Suprapubic skin (tissue), 4 donors: Measurements from ENCODE around the gene TADA3. TPM values are rescaled to one million over a fixed set of nuclear protein-coding genes. Genes with fewer than 3 reads are reported as not detected.

Experiments used
- DNase-seq, 2 donors: peaks; one replicate each; pipeline ENCODE4 v3.0.0-alpha.2; 2019; ENCODE audit warnings: low spot score in 2 of 2
- H3K27ac ChIP-seq: fragments of 200-600 bp; sonication (generic); one replicate; pipeline ENCODE4 v1.5.1; 2019
- H3K27me3 ChIP-seq: fragments of 200-600 bp; sonication (generic); one replicate; pipeline ENCODE4 v1.5.1; 2019
- H3K36me3 ChIP-seq: fragments of 200-600 bp; sonication (generic); one replicate; pipeline ENCODE4 v1.5.1; 2019
- H3K4me1 ChIP-seq: fragments of 200-600 bp; sonication (generic); one replicate; pipeline ENCODE4 v1.5.1; 2019
- H3K4me3 ChIP-seq: fragments of 200-600 bp; sonication (generic); one replicate; pipeline ENCODE4 v1.5.1; 2019; ENCODE audit warnings: mild to moderate bottlenecking
- H3K9me3 ChIP-seq: fragments of 200-600 bp; sonication (generic); one replicate; pipeline ENCODE4 v1.5.1; 2019
- EP300 ChIP-seq: sonication (generic); formaldehyde crosslinking; IDR thresholded peaks from one replicate; pipeline ENCODE4 v1.6.1; 2017; ENCODE audit warnings: antibody characterized with exemption
- POLR2A ChIP-seq, 2 donors: fragments of 450-650 bp; IDR thresholded peaks; one replicate each; pipeline ENCODE4 v1.6.1; 2017; ENCODE audit warnings: antibody characterized with exemption in 2 of 2, mild to moderate bottlenecking in 2 of 2, moderate library complexity in 2 of 2
- POLR2AphosphoS5 ChIP-seq, 3 donors: sonication (generic); formaldehyde crosslinking; IDR thresholded peaks; one replicate each; pipeline ENCODE4 v1.6.1; 2017; ENCODE audit warnings: antibody characterized with exemption in 3 of 3
- WGBS: methylation state at CpG from one replicate; pipeline ENCODE4 v1.1.5; 2018; 5-methylcytosine and 5-hydroxymethylcytosine counted together
- total RNA-seq, 4 donors: library from RNA; depleted of rRNA; stranded (reverse); fragments of >200 nt; gene quantifications; one replicate each; pipeline ENCODE4 v1.1.0, GENCODE V29; 2016
- TF ChIP-seq, protein P1 (sequence below), 2 donors: fragments of 200-600 bp in 1 of 2; fragments of 450-650 bp in 1 of 2; sonication (generic) in 1 of 2; IDR thresholded peaks; one replicate each; pipeline ENCODE4 v1.5.1; 2016 to 2019; ENCODE audit warnings: antibody characterized with exemption in 2 of 2, mild to moderate bottlenecking in 1 of 2, moderate library complexity in 1 of 2

TADA3 gene
- total RNA-seq, 4 donors from 2014 or later, result 27.6 to 45.0 (median 38.8) TPM

DNA sequence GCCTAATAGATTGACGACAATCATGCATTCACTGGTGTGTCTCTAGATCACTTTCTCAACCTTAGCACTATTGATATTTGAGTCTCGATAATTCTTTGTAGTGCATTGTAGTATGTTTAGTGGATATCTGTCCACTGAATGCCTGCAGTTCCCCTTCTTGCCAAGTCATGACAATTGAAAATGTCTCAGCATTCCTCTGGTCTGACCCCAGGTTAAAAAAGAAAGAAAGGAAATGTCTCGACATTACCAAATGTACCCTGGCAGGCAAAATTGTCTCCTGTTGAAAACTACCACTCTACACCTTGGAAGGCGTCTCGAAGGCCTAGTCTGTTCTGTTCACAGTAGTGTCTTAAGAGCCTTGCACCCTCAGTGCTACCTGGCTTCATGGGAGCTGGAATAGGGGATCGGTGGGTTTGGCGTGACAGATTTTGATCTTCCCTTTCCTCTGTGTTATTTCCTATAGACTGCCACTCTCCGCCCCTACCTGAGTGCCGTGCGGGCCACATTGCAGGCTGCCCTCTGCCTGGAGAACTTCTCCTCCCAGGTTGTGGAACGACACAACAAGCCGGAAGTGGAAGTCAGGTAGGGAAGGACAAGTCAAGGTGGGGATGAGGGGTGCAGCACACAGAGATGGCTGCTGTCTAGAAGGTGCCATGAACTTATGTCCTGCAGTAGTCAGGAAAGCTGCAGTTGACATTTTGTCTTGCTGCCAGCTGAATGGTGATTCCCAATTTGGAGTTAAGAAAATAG, 5.1 kb upstream of the TADA3 start:
- Histone ChIP-seq H3K36me3 (peaks cover 52% of the 10 kb centered on the region), H3K27ac (no peak overlapping the region), H3K9me3 (no peaks in the 10 kb centered on the region), H3K4me3 (no peak overlapping the region), H3K4me1 (peaks cover 23% of the 10 kb centered on the region), H3K27me3 (no peaks in the 10 kb centered on the region)
- no peak for DNase-seq
- TF ChIP-seq POLR2A (IDR thresholded peaks at IDR 0.05) (no peak), POLR2AphosphoS5 (IDR thresholded peaks at IDR 0.05) (no peak), EP300 (no peak)
- TF ChIP-seq, protein P1, sequence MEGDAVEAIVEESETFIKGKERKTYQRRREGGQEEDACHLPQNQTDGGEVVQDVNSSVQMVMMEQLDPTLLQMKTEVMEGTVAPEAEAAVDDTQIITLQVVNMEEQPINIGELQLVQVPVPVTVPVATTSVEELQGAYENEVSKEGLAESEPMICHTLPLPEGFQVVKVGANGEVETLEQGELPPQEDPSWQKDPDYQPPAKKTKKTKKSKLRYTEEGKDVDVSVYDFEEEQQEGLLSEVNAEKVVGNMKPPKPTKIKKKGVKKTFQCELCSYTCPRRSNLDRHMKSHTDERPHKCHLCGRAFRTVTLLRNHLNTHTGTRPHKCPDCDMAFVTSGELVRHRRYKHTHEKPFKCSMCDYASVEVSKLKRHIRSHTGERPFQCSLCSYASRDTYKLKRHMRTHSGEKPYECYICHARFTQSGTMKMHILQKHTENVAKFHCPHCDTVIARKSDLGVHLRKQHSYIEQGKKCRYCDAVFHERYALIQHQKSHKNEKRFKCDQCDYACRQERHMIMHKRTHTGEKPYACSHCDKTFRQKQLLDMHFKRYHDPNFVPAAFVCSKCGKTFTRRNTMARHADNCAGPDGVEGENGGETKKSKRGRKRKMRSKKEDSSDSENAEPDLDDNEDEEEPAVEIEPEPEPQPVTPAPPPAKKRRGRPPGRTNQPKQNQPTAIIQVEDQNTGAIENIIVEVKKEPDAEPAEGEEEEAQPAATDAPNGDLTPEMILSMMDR (IDR thresholded peaks at IDR 0.05), result no peak
- WGBS, result 93% methylated on average over 12 of the region's 12 CpGs

DNA sequence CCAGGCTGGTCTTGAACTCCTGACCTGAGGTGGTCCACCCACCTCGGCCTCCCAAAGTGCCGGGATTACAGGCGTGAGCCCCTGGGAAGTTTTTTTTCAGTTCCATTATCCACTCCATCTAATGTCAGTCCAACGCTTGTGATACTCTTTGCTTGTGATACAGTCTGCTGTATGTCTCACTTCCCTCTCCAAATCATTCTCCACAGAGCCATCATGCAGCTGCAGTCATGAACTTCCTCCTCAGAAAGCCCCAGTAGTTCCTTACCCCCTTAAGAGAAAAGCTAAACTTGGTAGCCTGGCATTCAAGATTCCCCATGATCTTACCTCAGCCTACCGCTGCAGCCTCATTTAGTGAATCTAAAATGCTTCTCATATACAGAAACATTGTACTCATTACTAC, 2.9 kb upstream of the TADA3 start:
- 67% methylated on average over 5 of the region's 5 CpGs for WGBS
- Histone ChIP-seq H3K9me3 (no peaks in the 10 kb centered on the region), H3K27me3 (no peaks in the 10 kb centered on the region), H3K36me3 (peaks cover 32% of the 10 kb centered on the region), H3K27ac (no peak overlapping the region), H3K4me1 (peaks cover 28% of the 10 kb centered on the region), H3K4me3 (no peak overlapping the region)
- no peak for DNase-seq
- no peak for TF ChIP-seq POLR2A (IDR thresholded peaks at IDR 0.05)
- TF ChIP-seq POLR2AphosphoS5 (IDR thresholded peaks at IDR 0.05), result no peak
- no peak for TF ChIP-seq EP300
- TF ChIP-seq, protein P1 (IDR thresholded peaks at IDR 0.05), result no peak

DNA sequence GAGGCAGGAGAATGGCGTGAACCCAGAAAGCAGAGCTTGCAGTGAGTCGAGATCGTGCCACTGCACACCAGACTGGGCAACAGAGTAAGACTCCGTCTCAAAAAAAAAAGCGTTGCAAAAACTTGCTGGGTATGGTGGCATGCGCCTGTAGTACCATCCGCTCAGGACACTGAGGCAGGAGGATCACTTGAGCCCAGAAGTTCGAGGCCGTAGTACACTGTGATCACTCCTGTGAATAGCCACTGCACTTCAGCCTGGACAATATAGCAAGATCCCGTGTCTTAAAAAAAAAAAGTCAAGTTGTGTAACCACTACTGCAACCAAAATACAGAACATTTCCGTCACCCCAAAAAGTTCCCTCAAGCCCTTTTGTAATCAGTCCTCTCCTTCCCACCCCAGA, 2.1 kb upstream of the TADA3 start:
- Histone ChIP-seq H3K4me3 (no peak overlapping the region), H3K36me3 (peaks cover 30% of the 10 kb centered on the region), H3K4me1 (peaks cover 28% of the 10 kb centered on the region), H3K9me3 (no peaks in the 10 kb centered on the region), H3K27me3 (no peaks in the 10 kb centered on the region), H3K27ac (no peak overlapping the region)
- TF ChIP-seq POLR2AphosphoS5 (IDR thresholded peaks at IDR 0.05), result no peak
- no peak for TF ChIP-seq EP300
- no peak for TF ChIP-seq POLR2A (IDR thresholded peaks at IDR 0.05)
- TF ChIP-seq, protein P1 (IDR thresholded peaks at IDR 0.05), result no peak
- 93% methylated on average over 11 of the region's 11 CpGs for WGBS
- no peak for DNase-seq

DNA sequence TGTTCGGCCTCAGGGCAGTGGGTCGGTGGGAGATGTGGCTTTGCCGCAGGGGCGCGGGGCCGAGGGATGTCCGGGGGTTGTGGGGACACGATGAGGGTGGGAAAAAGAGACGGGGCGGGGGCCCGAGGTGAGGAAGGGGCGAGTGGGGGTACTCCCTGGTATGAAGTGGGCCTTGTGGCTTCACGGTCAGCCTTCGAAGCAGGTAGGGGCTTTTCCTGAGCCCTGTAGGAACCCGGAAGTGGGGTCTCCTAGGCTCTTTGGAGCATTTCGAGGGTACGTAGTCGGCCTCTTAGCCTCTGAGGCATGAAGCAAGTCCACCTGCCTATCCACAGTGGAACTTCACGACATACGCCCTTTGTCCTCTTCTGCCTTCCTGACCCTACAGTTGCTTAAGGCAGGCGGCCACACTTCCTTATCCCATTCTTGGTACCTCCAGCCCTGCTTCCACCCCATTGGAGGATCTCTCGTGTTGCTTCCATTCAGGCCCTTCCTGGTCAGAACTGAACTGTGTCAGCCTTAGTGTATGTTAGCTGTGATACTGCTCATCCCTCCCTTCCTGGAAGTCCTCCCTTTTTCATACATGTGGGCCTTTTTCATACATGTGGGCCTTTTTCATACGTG, 998 bp upstream of the TADA3 start:
- no peak for DNase-seq
- Histone ChIP-seq H3K4me3 (peak overlapping the region; percentile 85), H3K36me3 (peaks cover 30% of the 10 kb centered on the region), H3K27me3 (no peaks in the 10 kb centered on the region), H3K4me1 (peaks cover 28% of the 10 kb centered on the region), H3K27ac (peak overlapping the region; percentile 93), H3K9me3 (no peaks in the 10 kb centered on the region)
- TF ChIP-seq POLR2A (IDR thresholded peaks at IDR 0.05) (no peak), EP300 (no peak), POLR2AphosphoS5 (IDR thresholded peaks at IDR 0.05) (no peak)
- TF ChIP-seq, protein P1 (IDR thresholded peaks at IDR 0.05), result no peak
- WGBS, result 3% methylated on average over 14 of the region's 23 CpGs

DNA sequence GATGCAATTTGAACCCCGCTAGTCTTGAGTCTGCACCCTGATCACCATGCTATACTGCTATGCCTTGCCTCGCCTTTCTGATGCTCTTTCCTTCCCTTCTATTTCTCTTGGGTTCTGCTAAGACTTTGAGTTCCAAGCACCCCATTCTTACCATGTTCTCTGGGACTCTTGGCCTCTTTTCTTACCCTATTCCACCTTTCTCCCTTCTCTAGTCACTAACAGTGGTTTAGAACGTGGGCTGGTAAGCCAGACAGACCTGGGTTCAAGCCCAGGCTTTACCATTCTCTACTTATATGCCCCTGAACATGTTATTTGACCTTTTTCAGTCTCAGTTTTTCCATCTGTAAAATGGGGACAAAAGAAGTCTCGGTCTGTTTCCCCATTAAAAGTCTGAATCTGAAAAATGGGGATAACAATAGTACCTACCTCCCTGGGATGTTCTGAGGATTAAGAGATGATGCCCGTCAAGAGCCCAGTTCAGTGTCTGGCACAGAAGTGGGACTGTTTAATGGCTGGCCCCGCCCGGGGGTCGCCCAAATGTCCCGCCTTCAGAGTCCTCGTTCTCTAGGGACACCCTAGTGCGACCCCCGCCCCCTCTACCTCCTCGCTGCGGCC, 376 bp downstream of the TADA3 start:
- DNase-seq, result no peak
- Histone ChIP-seq H3K9me3 (no peaks in the 10 kb centered on the region), H3K36me3 (peaks cover 30% of the 10 kb centered on the region), H3K27me3 (no peaks in the 10 kb centered on the region), H3K4me3 (peak overlapping the region; percentile 85), H3K4me1 (peaks cover 28% of the 10 kb centered on the region), H3K27ac (peak overlapping the region; percentile 93)
- TF ChIP-seq, protein P1 (IDR thresholded peaks at IDR 0.05), result no peak
- TF ChIP-seq POLR2A (IDR thresholded peaks at IDR 0.05) (no peak), POLR2AphosphoS5 (IDR thresholded peaks at IDR 0.05) (no peak), EP300 (no peak)
- WGBS, result 17% methylated on average over 12 of the region's 14 CpGs
